NOMO-1 (cell line): ENCODE results near the gene MEIOSIN.

Experiments
- DNase-seq, 2 experiments: peaks; one replicate each; lab custom pipeline; 2025; ENCODE audit not compliant: unreplicated experiment in 2 of 2; lab: John Stamatoyannopoulos, UW

MEIOSIN gene

GRCh38 chr19:45778010-45778661 is 44.9 kb downstream of the MEIOSIN start:
- DNase-seq = no peak

GRCh38 chr19:45779231-45780145 is 46.2 kb downstream of the MEIOSIN start:
- peak; percentile 41 to 50 for DNase-seq

DNA sequence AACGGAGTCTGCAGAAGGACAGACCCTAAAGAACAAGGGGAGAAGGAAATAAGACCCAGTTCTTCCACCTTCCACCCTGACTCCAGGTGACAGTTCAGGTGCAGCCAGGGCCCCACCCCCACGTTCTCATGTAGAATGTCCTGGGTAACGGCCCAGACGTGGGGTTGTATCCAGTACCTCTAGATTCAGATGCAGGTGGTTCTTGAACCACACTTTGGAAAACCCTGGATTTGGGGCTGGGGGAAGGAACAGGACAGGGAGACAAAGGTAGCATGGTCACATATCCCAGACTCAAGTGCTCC is 46.9 kb downstream of the MEIOSIN start:
- no peak for DNase-seq

- no peak for DNase-seq
Observed at GRCh38 chr19:45780448-45781213, 47.4 kb downstream of the MEIOSIN start.

DNA sequence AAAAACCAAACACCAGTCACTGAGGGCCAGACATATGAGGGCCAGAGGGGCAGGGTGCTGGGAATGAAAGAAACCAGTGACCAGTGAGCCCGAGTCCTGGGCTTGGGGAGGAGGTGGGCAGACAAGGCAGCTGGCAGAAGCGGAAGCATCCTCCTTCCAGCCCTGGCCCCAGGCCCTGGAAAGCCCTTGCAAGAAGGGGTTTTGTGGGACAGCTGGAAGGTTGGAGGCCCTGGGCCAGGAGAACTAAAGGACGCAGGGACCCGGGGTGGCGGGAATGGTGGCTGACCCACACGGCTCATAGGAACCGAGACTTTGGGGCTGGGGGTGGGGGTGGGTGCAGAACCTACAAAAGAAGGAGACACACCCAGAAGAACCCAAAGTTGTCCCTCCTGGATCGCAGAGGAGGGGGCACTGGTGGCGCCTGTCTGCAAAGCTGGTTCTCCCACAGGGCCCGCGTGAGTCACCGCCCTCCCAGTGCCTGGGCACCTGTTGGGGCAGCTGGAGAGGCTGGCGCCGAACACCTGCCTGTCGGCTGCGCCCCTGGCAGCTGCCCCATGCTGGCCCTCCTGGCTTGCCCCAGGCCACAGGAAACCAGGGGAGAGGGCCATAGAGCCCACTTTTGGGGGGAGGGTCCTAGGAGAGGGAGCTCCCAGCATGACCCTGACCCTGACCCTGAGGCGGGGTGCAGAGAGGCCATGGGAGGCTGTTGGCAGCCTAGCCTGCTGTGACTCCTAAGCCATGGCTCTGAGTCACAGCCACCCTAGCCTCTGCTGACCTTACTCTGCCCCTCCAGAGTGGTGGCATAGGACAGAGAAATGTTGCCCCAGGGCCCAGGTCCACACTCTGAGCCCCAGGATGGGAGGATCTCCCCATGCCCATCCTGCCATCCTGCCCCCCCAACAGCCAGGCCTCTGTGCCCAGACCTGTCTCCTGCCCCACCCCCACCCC is 48.2 kb downstream of the MEIOSIN start:
- DNase-seq = no peak

GRCh38 chr19:45782162-45782691 is 49.0 kb downstream of the MEIOSIN start, which contains the start of gene DMPK:
TSS of gene DMPK (minus strand) at chr19:45782490. CDS start at chr19:45782352, 138 bp downstream.
- DNase-seq = no peak

DNA sequence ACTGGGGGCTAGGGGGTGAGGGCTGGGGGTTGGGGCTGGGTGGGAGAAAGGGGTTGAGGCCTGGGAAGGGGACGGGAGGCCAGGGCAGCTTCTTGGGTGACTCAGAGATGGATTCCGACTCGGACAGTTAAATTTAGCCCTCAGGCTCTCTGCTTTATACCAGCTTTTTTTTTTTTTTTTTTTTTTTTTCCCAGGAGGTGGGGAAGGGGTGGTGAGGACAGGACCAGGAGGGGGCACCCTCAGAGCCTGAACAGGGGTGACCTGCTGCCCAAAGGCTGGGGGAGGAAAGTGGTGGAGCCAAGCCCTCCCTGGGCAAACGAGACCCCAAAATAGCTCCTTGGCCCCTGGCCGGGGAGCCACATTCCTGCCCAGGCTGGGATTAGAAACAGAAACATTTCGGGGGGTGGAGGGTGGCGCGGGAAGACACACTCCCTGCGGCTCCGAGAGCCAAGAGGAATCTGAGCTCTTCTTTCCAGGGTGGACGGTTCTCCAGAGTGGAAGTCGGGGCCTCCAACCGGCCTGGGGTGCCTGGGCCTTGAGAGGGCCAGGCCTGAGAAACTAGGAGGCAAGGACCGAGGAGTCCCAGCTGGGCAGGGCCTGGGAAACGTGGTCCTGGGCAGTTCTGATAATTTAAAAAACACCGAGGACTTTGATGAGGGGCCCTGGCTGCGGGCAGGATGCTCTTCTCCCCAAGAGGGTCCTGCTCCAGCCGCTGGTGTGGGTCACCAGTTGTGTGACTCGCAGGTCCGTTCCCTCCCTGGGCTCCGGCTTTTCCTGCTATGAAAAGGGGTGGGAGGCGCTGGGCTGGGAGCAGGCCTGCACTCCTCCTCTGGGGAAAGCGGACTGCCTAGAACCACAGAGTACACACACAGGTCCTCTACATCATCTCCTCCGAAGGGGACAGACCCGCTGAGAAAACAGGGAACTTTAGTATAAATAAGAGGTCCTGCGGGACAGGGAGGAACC is 49.9 kb downstream of the MEIOSIN start:
- no peak for DNase-seq

DNA sequence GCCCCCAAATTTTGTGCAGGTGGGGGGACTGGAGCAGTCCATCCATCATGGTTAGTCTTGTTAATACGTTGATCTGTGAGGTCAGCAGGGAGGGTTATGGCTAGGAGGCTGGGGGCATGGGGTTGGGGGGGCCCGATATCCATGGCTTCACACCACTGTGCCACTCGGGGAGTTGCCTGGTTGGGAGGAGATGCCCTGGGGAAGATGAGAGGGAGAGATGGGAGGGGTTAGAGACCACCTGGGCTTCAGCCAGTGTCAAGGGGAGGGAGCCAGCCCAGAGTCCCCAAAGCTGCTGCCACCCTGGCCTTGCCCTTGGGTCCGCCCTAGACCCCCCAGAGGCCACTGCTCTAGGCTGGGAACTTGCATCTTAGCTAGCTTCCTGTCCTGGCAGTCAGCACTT is 50.9 kb downstream of the MEIOSIN start:
- DNase-seq = no peak

GRCh38 chr19:45785097-45785496 is 51.9 kb downstream of the MEIOSIN start:
- no peak for DNase-seq

GRCh38 chr19:45785781-45786532 is 52.7 kb downstream of the MEIOSIN start:
- no peak for DNase-seq

- DNase-seq = no peak
Observed at GRCh38 chr19:45786533-45786894, 53.3 kb downstream of the MEIOSIN start.

DNA sequence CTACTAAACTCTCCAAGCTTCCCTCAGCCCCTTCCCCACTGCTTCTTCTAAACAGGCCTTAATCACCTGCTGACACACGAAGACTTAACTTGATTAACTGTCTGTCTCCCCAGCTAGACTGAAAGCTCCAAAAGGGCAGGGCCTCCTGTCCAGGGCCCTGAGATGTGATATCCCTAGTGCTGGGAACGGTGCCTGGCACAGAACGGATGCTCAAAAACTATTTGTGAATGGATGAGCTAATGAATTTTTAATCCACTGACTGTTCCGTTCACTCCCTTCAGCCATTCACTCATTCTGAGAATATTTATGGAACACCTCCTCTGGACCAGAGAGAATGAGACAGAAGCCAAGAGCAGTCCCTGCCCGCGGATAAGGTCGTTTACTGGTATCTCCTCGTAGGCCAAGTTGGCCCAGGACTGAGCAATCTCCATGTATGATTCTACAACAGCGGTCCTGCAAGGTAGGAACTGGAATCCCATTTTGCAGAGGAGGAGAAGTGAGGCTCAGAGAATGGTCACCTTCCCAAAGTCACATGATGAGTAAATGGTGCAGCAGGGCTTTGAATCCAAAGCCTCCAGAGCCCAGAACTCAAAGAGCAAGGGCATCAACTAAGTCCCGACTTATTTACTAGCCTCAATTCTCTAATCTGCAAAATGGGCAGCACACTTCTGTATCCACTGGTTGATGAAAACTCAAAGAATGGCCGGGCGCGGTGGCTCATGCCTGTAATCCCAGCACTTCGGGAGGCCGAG is 56.0 kb downstream of the MEIOSIN start:
- no peak for DNase-seq

DNA sequence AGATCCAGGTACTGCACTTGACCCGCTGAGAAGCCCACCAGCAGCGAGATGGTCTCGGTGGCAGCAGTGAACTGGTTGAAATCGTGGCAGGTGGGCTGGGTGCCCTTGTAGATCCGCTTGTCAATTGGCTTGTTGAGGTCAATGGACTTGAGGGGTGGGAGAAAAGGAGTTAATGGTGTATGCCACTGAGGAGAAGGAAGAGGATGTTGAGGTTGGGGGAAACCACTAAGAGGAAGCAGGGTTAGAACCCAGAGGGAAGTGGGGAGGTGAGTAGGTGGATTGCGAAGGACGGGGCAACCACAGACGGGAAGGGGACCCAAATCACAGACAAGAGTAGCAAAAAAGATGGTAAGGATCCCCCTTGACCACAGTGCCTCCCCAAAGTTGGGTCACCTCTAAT is 57.7 kb downstream of the MEIOSIN start:
- peak; percentile 87 to 92 for DNase-seq

DNA sequence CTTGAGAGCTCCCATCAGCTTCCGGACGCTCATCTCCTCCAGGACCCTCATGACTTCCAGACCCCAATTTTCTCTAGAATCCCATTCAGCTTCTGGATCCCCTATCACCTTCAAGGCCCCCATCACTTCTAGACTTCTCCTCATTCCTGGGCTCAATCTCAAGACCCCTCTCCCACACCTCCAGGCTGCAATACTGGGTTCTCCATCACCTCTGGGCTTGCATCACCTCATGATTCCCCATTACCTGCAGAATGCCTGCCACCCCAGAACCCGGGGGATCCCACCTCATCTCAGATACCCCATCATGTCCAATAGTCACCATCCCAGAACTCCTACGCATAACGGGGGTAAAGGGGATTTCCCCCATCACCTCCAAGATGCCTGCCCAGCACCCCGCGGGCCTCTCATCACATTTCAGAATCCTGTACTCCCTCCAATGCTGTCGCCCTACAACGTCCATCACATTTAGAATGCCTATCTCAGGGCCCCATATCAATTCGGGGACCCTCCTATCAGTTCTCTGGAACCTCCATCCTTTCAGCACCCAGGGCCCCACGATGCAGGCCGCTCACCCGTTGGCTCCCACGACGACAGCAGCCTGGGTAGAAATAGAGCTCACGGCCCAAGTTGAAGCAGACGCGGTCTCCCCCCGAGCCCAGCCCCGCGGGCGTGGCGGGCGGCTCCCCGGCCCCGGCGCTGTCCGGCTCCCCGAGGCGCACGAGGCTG is 58.7 kb downstream of the MEIOSIN start:
- DNase-seq = no peak

GRCh38 chr19:45792470-45793177 is 59.4 kb downstream of the MEIOSIN start, which contains the start of gene DMWD:
TSS of gene DMWD (minus strand) at chr19:45792845. CDS start at chr19:45792756, 89 bp downstream.
- peak; percentile 90 to 95 for DNase-seq

DNA sequence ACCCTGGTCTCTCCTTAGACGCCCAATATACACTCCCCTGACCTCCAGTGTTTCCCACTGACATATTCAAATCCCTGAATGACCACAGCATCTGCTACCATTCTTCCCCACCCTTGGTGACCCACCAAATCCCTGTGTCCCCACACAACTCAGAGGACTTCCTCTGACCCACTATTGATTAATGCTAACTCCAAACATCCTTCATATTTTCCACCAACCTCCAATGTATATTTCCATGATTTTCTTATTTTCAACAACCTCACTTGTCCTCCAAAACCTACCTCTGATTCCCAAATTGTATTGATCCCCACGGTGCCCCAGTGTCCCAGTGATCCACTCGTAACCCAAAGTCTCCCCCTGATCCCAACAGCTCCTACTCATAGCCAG is 59.9 kb downstream of the MEIOSIN start:
- DNase-seq = no peak
